Sigmoid colon (tissue), 3 donors: ENCODE measurements around the gene KNG1.

Experiments
- CTCF ChIP-seq, 4 experiments: fragments of 450-650 bp in 3 of 4; fragments of 200-600 bp in 1 of 4; IDR thresholded peaks; one replicate each; pipeline ENCODE4 v1.5.1; 2016 to 2019; ENCODE audit warnings: antibody characterized with exemption in 4 of 4, mild to moderate bottlenecking in 3 of 4, moderate library complexity in 2 of 4
- POLR2A ChIP-seq, 2 donors: fragments of 450-650 bp; IDR thresholded peaks; one replicate each; pipeline ENCODE4 v1.6.1; 2016; ENCODE audit warnings: antibody characterized with exemption in 2 of 2, mild to moderate bottlenecking in 2 of 2, moderate library complexity in 2 of 2

DNA sequence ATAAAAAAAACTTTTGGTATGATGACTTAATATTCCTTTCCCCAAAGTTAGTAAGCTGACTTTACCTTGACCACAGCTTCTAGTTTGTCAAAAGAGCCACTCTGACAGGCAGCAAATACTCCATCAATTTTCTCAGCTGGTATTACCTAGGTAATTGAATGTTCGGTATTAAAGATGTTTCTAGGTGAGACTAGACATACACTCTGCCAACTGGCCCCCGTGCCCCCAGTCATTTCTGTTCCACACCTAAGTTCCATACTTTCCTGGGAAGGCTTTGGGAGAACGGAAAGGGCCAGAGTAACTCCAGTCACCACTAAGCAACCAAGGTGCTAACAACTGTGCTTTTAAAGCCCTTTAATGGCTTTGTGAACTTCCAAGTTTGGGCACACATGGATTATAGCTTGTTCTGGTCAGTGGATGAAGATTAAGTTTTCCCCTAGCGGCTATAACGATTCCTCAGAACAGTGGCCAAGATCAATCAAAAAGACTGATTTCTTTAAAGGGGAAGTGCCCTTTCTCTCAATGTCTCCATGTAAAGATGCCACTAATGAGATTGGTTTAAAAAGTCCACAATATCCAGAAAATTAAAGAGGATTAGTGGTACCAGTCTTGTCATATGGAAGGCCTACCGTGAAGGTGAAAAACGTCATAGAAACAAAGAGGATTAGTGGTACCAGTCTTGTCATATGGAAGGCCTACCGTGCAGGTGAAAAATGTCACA is 73.3 kb downstream of the KNG1 start:
- TF ChIP-seq CTCF (IDR thresholded peaks at IDR 0.05) (no peak), POLR2A (IDR thresholded peaks at IDR 0.05) (no peak)
